ENCODE results near the gene AGBL1.
"Not testable (repeated sequence)": the region's sequence is repeated elsewhere in the genome, so short reads cannot be mapped to it uniquely, and the experiment has no call there.

DNA sequence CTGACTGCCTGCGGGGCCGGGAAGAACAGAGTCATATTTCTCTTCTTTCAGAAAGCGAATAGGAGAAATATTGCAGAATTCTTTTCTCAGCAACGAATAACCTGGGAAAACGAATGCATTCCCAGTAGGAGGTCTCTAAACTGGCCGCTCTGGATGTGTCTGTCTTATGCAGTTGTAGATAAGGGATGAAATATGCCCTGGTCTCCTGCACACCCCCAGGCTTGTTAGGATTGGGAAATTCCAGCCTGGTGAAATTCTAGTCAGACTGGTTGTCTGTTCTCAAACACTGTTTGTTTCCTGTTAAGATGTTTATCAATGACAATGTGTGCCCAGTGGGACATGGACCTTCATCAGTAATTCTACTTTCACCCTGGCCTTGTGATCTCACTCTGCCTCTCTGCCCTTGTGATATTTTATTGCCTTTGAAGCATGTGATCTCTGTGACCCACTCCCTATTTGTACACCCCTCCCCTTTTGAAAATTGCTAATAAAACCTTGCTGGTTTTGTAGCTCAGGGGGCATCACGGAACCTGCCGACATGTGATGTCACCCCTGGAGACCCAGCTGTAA, 385.9 kb downstream of the AGBL1 start:
- TF ChIP-seq TAF1 (IDR thresholded peaks at IDR 0.05; ENCODE audit: borderline replicate concordance, low read depth, low read length); POLR2AphosphoS5 (IDR thresholded peaks at IDR 0.05; ENCODE audit: low read depth, low read length): not testable (repeated sequence)

All from GM12892 (cell line).